Bronchial epithelial cell (primary cell): ENCODE measurements around the gene PEMT. TPM values are rescaled to one million over a fixed set of nuclear protein-coding genes. Genes with fewer than 3 reads are reported as not detected.
A peak's percentile ranks its signal among the peaks of the same experiment; 100 is the strongest.

Source experiments
- DNase-seq: peaks from one replicate; pipeline ENCODE4 v3.0.0-alpha.2; 2010; ENCODE audit warnings: low read depth
- FAIRE-seq: peaks from 2 replicates; lab custom pipeline; 2011; peaks lifted over from hg19 to GRCh38; lab: Jason Lieb, UNC
- H3K27me3 ChIP-seq: 2 replicates; pipeline ENCODE4 v1.5.1; 2011; ENCODE audit warnings: low read length; ENCODE audit not compliant: control insufficient read depth, insufficient read depth
- H3K36me3 ChIP-seq: 2 replicates; pipeline ENCODE4 v1.5.1; 2011; ENCODE audit warnings: low read length; ENCODE audit not compliant: control insufficient read depth, insufficient read depth
- H3K4me3 ChIP-seq: 2 replicates; pipeline ENCODE4 v1.5.1; 2011; ENCODE audit warnings: mild to moderate bottlenecking, low read depth, low read length, control low read depth
- total RNA-seq: library from RNA; depleted of rRNA; stranded (reverse); fragments of >200 nt; gene quantifications from 2 replicates; pipeline ENCODE4 v1.2.1, GENCODE V29; 2014
- TF ChIP-seq, protein P1 (sequence below): IDR thresholded peaks from 2 replicates; pipeline ENCODE4 v1.5.1; 2011; ENCODE audit warnings: mild to moderate bottlenecking, moderate library complexity, low read length, control low read depth, inconsistent platforms; ENCODE audit not compliant: insufficient read depth, severe bottlenecking

The PEMT gene
- total RNA-seq, 1 donor from 2014 or later = 23.4 TPM

GRCh38 chr17:17540935-17541639 lies 50.4 kb downstream of the PEMT start:
- FAIRE-seq = no peak
- H3K36me3 ChIP-seq = no peaks in the 10 kb centered on the region
- no peak for DNase-seq
- H3K4me3 ChIP-seq = no peak overlapping the region
- H3K27me3 ChIP-seq = no peaks in the 10 kb centered on the region
- TF ChIP-seq, protein P1, sequence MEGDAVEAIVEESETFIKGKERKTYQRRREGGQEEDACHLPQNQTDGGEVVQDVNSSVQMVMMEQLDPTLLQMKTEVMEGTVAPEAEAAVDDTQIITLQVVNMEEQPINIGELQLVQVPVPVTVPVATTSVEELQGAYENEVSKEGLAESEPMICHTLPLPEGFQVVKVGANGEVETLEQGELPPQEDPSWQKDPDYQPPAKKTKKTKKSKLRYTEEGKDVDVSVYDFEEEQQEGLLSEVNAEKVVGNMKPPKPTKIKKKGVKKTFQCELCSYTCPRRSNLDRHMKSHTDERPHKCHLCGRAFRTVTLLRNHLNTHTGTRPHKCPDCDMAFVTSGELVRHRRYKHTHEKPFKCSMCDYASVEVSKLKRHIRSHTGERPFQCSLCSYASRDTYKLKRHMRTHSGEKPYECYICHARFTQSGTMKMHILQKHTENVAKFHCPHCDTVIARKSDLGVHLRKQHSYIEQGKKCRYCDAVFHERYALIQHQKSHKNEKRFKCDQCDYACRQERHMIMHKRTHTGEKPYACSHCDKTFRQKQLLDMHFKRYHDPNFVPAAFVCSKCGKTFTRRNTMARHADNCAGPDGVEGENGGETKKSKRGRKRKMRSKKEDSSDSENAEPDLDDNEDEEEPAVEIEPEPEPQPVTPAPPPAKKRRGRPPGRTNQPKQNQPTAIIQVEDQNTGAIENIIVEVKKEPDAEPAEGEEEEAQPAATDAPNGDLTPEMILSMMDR = no peak

GRCh38 chr17:17540278-17540906 lies 51.1 kb downstream of the PEMT start:
- Histone ChIP-seq H3K27me3 (no peaks in the 10 kb centered on the region), H3K36me3 (no peaks in the 10 kb centered on the region), H3K4me3 (no peak overlapping the region)
- DNase-seq (no peak), FAIRE-seq (no peak)
- TF ChIP-seq, protein P1 = no peak

DNA sequence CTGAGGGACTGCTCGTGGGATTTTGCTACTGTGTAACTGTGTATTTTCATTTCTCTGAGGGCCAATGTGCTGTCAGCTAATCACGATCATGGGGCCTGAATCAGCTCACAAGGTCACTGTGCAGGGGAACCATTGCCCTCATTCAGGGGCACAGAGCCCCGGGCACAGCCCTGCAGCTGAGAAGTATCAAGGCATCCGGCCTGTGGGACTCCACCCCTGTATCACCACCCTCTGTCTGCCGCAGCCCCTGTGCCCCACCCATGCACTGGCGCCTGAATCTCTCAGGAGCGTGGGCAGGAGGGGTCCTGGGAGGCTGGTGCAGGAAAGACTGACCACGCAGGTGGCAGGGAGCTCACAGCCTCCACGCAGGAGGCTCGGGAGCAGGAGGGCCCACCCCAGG lies 51.9 kb downstream of the PEMT start:
- H3K36me3 ChIP-seq = no peaks in the 10 kb centered on the region
- TF ChIP-seq, protein P1 = no peak
- no peak overlapping the region for H3K4me3 ChIP-seq
- FAIRE-seq = no peak
- DNase-seq = no peak
- H3K27me3 ChIP-seq = no peaks in the 10 kb centered on the region

DNA sequence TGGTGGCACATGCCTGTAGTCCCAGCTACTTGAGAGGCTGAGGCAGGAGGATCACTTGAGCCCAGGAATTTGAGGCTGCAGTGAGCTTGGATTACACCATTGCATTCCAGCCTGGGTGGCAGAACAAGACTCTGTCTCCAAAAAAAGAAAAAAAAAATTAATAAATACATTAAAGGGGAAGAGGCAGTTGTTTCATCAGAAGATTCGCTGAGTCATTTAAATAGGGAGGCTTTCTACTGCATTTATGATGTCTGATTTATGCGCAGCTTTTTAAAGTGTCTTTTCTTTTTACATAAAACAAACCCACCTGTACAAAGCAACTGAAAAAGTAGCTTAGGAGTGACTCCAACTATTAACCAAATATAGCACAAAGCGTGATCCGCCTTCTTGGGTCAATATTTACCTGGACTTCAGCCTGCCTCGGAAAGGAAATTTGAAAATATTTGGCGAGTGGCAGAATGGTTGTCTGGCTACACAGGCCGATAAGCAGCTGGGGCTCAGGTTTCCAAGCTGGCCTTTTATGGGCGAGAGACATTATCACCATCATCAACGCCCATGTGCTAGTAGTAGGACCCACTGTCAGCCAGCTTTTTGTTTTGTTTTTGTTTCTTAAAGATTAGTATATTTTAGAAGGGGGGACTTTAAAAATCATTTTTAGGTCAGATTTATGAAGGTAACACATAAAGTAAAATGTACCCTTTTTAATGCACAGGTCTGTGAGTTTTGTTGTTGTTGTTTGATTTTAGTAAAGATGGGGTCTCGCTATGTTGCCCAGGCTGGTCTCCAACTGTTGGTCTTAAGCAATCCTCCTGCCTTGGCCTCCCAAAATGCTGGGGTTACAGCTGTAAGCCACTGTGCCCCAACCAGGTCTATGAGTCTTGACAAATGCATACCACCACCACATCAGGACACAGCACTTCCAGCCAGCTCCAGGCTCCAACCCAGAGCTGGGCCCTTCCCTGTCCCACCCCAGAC lies 52.8 kb downstream of the PEMT start:
- H3K36me3 ChIP-seq = no peaks in the 10 kb centered on the region
- no peaks in the 10 kb centered on the region for H3K27me3 ChIP-seq
- TF ChIP-seq, protein P1 = no peak
- H3K4me3 ChIP-seq = no peak overlapping the region
- FAIRE-seq (no peak), DNase-seq (peak; percentile 28)

DNA sequence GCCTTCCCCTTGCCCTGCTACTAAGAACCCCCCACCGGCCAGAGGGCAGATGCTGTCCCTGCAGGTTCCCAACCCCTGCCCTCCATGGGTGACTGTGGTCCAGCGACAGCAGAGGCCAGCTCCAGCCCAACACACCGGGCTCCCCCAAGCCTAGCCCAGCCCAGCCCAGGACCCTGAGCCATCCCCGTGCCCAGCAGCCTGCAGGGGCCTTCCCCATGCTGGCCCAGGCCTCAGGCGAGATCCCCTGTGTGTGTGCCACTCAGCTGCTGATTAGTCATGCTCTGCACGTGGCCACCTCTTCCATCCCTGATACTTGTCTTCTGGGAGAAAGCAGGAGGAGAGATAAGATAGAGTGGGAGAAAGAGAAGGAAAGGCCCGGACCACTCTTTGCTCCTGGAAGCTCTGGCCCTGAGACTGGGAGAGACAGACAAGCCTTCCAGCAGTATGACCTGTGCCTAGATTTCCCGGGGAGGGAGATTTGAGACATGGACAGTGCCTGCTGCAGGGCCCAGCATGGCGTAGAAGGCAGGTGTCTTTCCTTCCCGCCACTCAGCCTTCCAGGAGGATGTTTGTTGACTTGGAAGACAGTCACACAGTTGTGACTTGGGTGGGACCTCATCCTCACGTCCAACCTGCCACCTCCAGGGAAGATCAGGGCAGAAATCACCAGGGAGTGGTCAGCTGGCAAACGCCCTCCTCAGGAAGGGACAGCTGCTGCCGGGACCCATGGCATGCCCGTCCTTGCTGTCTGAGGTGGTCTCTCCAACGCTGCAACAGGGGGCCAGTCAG lies 54.0 kb downstream of the PEMT start:
- DNase-seq = no peak
- TF ChIP-seq, protein P1 = no peak
- H3K27me3 ChIP-seq = no peaks in the 10 kb centered on the region
- no peak for FAIRE-seq
- no peak overlapping the region for H3K4me3 ChIP-seq
- no peaks in the 10 kb centered on the region for H3K36me3 ChIP-seq
